ENCODE results near the gene PPP1R2B.

PPP1R2B gene

DNA sequence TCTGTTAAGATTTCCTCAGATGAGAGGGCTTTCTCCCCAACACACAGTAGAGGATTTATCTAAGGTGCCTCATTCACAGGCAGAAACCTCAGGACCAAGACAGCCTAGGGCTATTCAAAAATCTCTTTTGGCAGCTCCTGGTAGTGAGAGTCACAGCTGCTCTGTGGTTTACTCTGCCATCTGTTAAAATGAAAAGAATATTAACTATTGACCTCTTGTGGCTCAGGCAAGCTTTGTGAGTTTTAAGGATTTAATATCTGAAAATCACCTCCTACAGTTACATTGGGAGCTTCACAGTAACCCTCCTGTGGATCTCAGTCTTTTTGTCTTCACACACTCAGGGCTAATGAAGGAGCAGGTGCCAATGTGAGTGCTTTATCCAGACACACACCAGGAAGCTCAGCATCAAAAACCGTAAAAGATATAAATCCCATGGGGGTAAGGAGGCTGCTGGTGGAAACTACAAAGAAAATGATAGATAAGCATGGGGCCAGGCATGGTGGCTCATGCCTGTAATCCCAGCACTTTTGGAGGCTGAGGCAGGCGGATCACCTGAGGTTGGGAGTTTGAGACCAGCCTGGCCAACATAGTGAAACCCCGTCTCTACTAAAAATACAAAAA, 29.7 kb downstream of the PPP1R2B start:
- no peak for DNase-seq (ENCODE audit: low read depth)

DNA sequence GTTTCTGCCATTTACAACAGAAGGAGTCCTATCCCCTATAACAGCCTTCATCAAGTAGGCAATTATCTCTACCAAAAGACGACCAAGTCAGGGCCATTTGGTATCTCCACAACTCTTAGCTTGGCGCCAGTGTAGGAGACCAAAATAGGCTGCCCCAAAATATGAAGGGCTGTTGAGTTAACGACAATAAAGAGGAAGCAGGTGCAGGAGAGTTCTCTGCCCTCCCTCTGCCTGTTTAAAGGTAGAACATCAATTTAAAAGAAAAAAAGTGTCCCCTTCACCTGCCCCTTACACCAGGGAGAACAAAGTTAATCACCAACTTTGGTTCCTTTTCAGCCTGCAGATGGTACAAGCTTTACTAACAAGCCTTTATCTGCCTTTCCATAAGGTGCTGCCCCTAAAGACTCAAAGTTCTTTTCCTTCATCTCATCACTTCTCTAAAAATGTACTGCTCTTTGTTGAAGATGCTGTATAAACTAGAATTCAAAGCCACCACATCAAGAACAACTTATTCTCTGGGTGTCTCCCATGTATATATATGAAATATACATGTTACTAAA, 33.3 kb downstream of the PPP1R2B start:
- DNase-seq (ENCODE audit: low read depth), result no peak

DNA sequence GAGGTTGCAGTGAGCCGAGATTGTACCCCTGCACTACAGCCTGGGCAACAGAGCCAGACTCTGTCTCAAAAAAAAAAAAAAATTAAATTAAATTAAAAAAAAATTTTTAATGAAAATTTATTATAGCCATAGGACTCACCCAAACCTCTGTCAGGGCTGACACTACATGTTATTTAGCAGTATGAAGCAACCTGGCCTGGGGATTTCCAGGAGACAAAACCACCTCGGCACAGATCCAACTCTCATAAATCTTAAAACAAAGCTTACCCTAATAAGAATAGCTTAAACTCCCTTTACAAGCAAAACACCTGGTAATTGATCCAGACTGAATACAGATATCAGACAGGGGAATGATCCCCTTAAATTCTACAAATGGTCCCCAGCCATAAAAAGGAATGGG, 38.4 kb downstream of the PPP1R2B start:
- DNase-seq (ENCODE audit: low read depth), result no peak

DNA sequence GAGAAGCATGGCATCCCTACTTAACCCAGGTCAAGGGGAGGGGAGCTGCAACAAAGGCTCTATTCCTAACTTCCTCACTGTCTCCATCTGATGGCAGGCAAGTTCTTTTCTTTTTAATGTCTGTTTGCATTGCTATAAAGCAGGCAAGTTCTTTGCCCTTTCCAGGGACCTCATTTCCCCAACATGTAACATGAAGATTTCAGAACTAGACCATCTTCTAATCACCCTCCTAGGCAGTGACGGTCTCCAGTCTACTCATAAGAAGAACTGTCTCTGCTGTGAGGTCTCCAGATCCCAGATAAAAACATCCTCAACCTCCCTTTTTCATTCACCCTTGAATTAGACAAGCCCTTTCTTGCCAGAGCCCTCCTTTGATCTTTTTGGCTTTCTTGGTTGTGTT, 42.1 kb downstream of the PPP1R2B start:
- no peak for DNase-seq (ENCODE audit: low read depth)

DNA sequence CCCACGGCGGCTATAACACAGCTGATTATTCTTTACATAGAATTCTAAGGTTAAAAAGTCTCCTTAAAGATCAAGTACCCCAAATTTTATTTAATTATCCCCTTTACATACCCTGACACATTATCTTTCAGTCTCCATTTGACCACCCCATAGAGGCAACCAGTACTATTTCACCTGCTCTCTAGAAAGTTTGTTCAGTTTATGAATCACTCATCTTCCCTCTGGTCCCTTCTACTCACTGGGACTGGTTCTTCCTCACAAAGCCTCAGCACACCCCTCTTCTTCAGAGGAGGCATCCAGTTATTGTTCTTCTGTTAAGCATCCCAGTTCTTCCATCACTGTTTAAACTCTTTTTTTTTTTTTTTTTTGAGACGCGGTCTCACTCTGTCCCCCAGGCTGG, 42.8 kb downstream of the PPP1R2B start:
- DNase-seq (ENCODE audit: low read depth), result no peak

DNA sequence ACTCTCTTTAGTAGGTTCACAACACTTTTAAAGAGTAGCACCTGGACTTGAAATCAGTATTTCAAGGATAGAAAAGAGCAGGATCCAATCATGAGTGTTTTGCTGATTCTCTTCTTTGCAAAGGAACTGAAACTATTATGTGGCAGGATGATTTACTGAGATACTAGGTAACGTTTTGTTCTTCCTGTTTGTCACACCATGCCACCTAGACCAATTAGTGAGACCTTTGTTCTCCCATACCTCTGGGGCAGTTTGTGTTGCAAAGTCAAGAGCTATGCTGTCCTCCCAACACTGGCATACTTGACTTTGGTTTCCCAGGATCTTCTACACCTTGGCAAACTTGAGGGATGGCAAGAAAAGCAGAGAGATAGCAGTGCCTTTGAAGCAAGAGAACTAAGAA, 43.4 kb downstream of the PPP1R2B start:
- DNase-seq (ENCODE audit: low read depth), result no peak

DNA sequence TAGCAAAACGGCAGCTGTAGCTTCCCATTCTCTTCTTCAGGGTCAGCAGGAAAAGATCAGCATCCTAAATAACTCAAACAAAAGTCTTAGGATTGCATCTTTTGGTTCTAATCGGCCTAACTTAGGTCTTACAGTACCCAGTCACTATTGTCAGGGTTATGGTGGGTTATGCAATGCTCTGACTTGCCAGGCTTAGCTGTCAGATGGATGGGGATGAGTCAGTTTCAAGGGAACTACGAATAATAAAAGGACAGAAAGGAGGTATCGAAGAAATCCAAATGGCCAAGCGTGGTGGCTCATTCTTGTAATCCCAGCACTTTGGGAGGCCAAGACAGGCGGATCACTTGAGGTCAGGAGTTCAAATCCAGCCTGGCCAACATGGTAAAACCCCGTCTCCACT, 46.5 kb downstream of the PPP1R2B start:
- DNase-seq (ENCODE audit: low read depth), result no peak
